Stimulated activated CD4-positive, alpha-beta T cell treated with anti-CD3 and anti-CD28 coated beads, Interleukin-4, amount 100 ng/mL, for 24 hours (primary cell): ENCODE results near the gene PRRG2.
A peak's percentile ranks its signal among the peaks of the same experiment; 100 is the strongest.

ENCODE experiments used
- DNase-seq: peaks from one replicate; pipeline ENCODE4 v3.0.0-alpha.2; 2020

The PRRG2 gene

GRCh38 chr19:49557641-49558325, 23.3 kb upstream of the PRRG2 start:
- DNase-seq = no peak

DNA sequence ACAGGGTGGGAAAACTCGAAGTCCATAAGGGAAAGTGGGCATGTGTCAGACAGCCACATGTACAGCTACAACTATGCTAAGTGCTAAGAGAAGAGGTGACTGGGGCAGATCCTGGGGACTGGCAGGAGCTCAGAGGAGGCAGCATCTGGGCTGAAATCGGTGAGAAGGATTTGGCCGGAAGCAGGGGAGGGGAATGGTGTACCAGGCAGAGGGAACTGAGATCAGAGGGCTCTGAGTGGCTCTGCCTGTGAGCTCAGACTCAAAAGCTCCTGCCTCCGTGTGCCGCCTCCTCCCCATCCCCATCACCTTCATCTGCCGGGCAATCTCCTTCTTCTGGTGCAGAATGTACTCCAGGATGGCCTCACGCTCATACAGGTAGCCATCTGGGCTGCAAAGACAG, 22.5 kb upstream of the PRRG2 start:
- DNase-seq = peak; percentile 45

DNA sequence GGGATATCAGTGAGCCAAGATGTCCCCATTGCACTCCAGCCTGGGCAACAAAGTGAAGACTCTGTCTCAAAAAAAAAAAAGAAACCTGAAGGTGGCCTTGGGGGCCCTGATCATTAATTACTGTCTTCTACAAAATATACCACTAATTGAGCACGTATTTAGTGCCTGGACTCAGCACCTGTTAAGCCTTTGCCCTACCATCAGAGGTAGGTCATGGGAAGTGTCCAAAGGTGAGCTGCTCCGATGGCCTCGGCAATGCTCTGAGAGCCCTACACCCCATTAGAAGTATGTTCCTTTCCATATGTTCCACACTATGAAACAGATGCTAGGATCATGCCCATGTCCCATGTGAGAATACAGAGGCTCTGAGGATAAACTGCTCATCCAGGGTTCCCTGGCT, 21.7 kb upstream of the PRRG2 start:
- no peak for DNase-seq

DNA sequence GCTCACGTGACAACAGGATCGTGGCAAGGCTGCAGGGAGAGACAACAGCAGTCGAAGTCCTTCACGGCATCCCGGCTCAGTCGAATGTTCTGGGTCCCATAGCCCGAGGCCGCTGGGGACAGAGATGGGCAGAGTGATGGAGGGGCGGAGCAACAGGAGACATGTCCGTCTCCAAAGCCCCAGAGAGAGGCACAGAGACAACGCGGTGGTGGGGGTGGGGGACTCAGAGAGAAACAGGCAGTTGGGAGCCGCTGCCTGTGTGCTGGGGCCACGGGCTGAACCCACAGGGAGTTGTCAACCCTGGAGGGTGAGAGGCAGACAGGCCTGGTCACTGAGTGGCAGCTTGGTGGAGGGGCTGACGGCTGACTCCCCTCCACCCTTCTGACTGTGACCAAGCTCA, 21.2 kb upstream of the PRRG2 start:
- peak; percentile 25 for DNase-seq

DNA sequence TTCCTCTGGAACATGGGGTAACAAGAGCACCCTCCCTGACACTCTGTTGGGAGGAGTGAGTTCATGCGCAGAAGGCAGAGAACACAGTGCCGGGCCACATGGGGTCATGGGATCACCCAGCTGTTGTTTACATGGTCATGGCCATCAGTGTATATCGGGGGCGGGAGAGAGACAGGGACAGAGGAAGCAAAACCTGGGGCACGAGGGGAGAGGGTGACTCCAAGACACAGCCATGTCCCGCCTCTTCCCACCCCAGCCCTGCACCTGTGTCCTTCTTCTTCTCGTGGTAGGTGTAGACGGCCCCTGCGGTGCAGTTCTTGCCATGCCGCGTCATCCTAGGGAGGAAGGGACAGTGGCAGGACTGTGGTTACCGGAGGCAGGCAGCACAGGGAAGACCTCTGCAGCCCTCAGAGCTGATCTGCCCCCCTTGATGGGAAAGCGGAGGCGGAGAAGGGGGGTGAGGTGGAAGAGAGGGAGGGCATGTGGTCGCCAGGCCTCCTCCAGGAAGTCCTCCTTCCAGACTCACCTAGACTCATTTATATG, 20.7 kb upstream of the PRRG2 start:
- DNase-seq = peak; percentile 33

DNA sequence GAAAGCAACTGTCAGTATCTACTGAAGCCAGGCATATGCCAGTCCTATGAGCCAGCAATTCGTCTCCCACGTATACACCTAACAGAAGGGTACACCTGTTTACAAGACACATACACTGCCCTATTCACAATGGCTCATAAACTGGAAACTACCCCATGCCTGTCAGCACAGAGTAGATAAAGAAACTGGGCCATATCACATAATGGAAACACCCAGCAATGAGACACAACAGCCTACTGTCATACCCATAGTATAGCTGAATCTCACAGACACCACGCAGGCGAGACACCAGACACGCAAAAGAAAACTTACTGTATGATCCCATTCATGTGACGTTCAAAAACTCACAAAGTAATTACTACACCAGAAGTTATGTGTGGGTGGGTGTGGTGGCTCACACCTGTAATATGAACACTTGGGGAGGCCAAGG, 16.5 kb upstream of the PRRG2 start:
- peak; percentile 65 for DNase-seq

GRCh38 chr19:49565261-49565660, 15.9 kb upstream of the PRRG2 start:
- no peak for DNase-seq

GRCh38 chr19:49566302-49566701, 14.8 kb upstream of the PRRG2 start:
- DNase-seq = no peak

DNA sequence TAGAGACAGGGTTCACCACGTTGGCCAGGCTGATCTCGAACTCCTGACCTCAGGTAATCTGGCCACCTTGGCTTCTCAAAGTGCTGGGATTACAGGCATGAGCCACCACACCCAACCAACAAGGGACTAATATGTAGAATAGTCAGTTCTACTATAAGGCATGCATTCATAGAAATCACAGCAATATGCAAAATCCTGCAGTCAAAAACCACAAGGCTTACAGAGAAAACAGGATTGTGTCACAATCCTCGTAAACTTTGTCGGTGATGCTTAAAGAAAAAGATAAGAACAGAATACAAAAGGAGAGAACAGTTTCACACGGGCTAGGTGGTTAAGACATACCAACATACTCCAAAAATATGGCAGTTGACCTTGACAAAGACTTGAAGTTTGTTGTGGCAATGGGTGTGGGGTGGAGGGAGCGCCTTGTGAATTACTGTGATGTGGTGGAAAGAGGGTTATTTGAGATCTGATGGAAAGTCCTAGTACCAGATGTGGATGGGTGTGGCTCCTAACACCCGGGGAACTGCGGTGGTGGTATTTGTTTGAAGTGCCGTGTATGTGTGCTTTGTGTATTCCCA, 13.2 kb upstream of the PRRG2 start:
- DNase-seq = peak; percentile 64

GRCh38 chr19:49570138-49570856, 10.8 kb upstream of the PRRG2 start:
- DNase-seq = peak; percentile 78

DNA sequence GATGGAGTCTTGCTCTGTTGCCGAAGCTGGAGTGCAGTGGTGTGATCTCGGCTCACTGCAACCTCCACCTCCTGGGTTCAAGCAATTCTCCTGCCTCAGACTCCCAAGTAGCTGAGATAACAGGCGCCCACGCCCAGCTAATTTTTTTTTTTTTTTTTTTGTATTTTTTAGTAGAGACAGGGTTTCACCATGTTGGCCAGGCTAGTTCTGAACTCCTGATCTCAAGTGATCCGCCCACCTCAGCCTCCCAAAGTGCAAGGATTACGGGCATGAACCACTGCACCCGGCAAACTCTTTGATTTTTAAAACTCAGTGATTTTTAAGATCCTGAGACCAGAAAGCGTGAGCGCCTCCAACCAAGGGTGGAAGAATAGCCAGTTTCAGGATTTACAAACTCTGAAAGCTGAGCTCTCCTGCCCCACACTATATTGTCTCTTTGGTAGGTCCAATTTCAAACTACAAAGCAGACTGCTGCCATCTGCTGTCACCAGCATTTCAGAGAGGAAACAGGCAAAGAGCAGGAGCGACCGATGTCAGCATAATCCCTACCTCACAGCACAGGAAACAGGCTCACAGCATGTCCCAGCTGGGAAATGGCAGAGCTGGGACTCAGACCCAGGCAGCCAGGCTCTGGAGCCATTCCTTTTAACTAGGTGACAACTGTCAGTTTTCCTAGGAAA, 10.0 kb upstream of the PRRG2 start:
- no peak for DNase-seq

DNA sequence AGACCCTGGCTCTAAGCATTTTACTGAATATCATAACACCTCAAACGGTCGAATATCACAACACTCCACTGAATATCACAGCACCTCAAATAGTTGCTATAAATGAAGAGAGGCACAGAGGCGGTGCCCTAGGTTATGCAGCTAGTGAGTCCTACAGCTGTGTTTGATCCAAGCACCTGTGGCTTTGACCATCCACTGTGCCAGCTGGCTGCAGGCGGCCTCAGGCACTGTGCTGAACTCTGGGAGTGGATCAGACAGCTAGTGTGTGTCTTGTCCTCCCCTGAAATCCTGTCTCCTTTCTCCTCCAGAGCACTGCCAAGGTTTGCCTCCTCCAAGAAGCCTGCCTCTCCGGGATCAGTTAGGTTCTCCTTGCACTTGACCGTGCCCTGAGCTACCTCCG, 8.1 kb upstream of the PRRG2 start:
- no peak for DNase-seq

- no peak for DNase-seq
Observed at GRCh38 chr19:49573425-49573824, 7.7 kb upstream of the PRRG2 start.

- no peak for DNase-seq
Observed at GRCh38 chr19:49574206-49574755, 6.8 kb upstream of the PRRG2 start.

DNA sequence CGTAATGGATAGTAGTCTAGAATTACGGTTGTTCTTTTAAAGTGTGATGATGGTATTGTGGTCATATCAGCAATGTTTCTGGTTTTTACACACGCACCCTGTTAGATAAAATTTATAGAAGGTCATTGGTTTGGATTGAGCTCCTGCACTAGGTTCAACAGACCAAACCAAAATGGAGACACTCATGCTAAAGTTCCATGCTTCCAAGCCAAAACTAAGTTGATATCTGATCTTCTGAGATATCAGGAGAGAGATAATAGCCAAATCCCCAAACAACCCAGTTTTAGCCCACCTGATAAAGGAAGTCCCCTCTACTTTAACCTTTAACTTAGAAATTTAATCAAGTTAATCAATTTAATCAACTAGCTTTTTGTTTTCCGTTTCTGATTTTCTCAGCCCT, 1.9 kb upstream of the PRRG2 start:
- no peak for DNase-seq

- no peak for DNase-seq
Observed at GRCh38 chr19:49579947-49580263, 1.2 kb upstream of the PRRG2 start.

DNA sequence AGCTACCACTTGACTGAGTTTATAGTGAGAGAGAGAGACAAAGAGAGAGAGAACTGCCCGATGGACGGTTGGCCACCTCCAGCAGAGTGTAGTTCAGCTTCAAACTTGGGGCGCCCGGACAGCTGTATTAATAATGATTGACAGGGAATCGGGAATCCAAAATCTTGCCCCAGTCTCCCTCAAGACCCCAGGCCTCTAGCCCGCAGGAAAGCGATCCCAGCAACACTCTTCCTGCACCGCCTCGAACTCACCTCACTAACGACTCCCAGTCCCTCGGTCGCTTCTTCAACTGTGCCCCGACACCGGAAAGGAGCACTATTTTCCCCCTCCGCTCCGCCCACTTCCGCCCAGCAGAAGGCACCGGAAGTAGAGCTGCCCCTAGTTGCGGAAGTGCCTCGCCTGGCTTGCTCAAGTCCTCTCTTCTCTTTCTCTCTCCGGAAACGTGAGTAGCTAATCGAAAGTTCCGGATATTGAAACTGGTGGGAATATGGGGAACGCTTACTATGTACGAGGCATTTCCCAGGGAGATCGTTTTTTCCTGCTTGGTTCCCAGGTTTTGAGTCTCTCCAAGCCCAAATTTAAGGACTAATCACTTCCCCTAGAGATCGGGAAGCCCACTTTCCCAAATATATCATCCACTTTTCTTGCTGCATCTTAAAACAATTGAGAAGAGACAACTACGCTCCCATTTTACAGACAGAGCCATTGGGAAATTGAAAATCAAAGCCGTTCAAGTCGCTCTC, 681 bp upstream of the PRRG2 start, which contains the start of gene NOSIP:
Gene NOSIP, minus strand, starts transcription at position 293 of the 743 bp plus-strand sequence. CDS start 19,865 bp downstream, outside the sequence.
- DNase-seq = peak; percentile 97

DNA sequence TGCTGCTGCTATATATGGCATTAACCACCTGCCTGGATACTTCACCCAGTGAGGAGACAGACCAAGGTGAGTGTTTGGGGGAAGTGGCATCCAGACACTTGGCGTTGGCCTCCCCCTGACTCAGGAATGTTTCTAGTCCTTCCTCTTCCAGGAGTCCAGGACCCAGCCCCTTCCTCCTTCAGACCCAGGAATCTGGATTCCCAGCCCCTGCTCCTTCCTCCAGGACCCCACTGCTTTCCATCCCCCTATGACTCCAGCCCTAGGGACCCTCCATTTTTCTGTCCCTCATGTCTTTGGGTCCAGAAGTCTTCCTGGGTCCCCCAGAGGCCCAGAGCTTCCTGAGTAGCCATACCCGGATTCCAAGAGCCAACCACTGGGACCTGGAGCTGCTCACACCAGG, 2.1 kb downstream of the PRRG2 start:
- DNase-seq = no peak

GRCh38 chr19:49585023-49585422, 3.9 kb downstream of the PRRG2 start:
- DNase-seq = no peak

DNA sequence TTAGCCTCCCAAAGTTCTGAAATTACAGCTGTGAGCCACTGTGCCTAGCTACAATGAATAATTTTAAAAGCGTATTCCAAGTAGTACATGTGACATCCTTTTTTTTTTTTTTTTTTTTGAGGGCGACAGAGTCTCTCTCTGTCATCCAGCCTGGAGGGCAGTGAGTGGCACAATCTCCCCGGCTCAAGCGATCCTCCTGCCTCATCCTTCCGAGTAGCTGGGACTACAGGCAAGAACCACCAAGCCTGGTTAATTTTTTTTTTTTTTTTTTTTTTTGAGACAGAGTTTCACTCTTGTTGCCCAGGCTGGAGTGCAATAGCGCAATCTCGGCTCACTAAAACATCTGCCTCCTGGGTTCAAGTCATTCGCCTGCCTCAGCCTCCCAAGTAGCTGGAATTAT, 6.1 kb downstream of the PRRG2 start:
- no peak for DNase-seq

GRCh38 chr19:49588365-49589122, 7.4 kb downstream of the PRRG2 start:
- peak; percentile 65 for DNase-seq

- DNase-seq = no peak
Observed at GRCh38 chr19:49589502-49589905, 8.4 kb downstream of the PRRG2 start.
